PC-9 (cell line): ENCODE measurements around the gene RIPOR3. TPM values are rescaled to one million over a fixed set of nuclear protein-coding genes. Genes with fewer than 3 reads are reported as not detected.

Source experiments
- BruUV-seq: library from RNA; stranded (reverse); fragments of 400-500 nt; replicated peaks from 2 replicates; lab custom pipeline; 2021; lab: Mats Ljungman, UMichigan
- CTCF ChIA-PET: fragments of 300-600 bp; sonication (Branson Sonifier 250); formaldehyde crosslinking; loops from one replicate; lab custom pipeline; 2022; ENCODE audit warnings: antibody characterized with exemption; lab: Charles Lee
- POLR2A ChIA-PET: fragments of 300-600 bp; sonication (Branson Sonifier 250); formaldehyde crosslinking; loops from one replicate; lab custom pipeline; 2022; ENCODE audit warnings: antibody characterized with exemption; ENCODE audit not compliant: unreplicated experiment; lab: Charles Lee
- DNase-seq, 2 experiments: peaks; one replicate each; pipeline versions ENCODE4 v3.0.0 to v3.0.0-alpha.2; 2015 to 2022; ENCODE audit warnings: mixed read lengths in 1 of 2
- H2AFZ ChIP-seq: fragments of 200-600 bp; sonication (generic); 2 replicates; pipeline ENCODE4 v1.8.1; 2017; ENCODE audit warnings: antibody characterized with exemption
- H3F3A ChIP-seq: fragments of 200-600 bp; sonication (generic); 2 replicates; pipeline ENCODE4 v1.8.1; 2017; ENCODE audit warnings: antibody characterized with exemption, mild to moderate bottlenecking, low read depth; ENCODE audit not compliant: insufficient read depth
- H3K27ac ChIP-seq: fragments of 200-600 bp; sonication (generic); 2 replicates; pipeline ENCODE4 v1.6.1; 2016; ENCODE audit warnings: mixed run types
- H3K27me3 ChIP-seq: fragments of 200-600 bp; sonication (generic); 2 replicates; pipeline ENCODE4 v1.6.1; 2016; ENCODE audit warnings: low read depth, mixed run types; ENCODE audit not compliant: insufficient read depth
- H3K36me3 ChIP-seq: fragments of 200-600 bp; sonication (generic); 2 replicates; pipeline ENCODE4 v1.6.1; 2016; ENCODE audit warnings: low read depth, mixed run types
- H3K4me1 ChIP-seq: fragments of 200-600 bp; sonication (generic); replicated peaks from 2 replicates; pipeline ENCODE4 v1.6.1; 2016; ENCODE audit warnings: mixed run types; ENCODE audit not compliant: insufficient read depth
- H3K4me2 ChIP-seq: fragments of 200-600 bp; sonication (generic); 2 replicates; pipeline ENCODE4 v1.6.1; 2017; ENCODE audit warnings: mixed run types
- H3K4me3 ChIP-seq: fragments of 200-600 bp; sonication (generic); 2 replicates; pipeline ENCODE4 v1.6.1; 2016; ENCODE audit warnings: mixed run types
- H3K79me2 ChIP-seq: fragments of 200-600 bp; sonication (generic); 2 replicates; pipeline ENCODE4 v1.6.1; 2017; ENCODE audit warnings: low read depth, mixed run types
- H3K9me2 ChIP-seq: fragments of 200-600 bp; sonication (generic); 2 replicates; pipeline ENCODE4 v1.8.1; 2017; ENCODE audit warnings: mild to moderate bottlenecking; ENCODE audit not compliant: insufficient read depth
- H3K9me3 ChIP-seq: fragments of 200-600 bp; sonication (generic); 2 replicates; pipeline ENCODE4 v1.8.1; 2016; ENCODE audit warnings: low read depth; ENCODE audit not compliant: insufficient read depth
- H4K20me1 ChIP-seq: fragments of 200-600 bp; sonication (generic); 2 replicates; pipeline ENCODE4 v1.8.1; 2017; ENCODE audit not compliant: insufficient read depth
- EZH2 ChIP-seq: fragments of 200-600 bp; sonication (generic); IDR thresholded peaks from 2 replicates; pipeline ENCODE4 v1.8.0; 2017; ENCODE audit warnings: antibody characterized with exemption, low read depth
- intact Hi-C: fragments of 100-400 bp; cut with micrococcal nuclease; formaldehyde crosslinking; loops from one replicate; pipeline ENCODE4 v1.10.0; 2022; ENCODE audit not compliant: unreplicated experiment
- total RNA-seq: library from RNA; stranded (reverse); gene quantifications from 2 replicates; pipeline ENCODE4 v1.2.3, GENCODE V29; 2021
- TF ChIP-seq, protein P1 (sequence below): fragments of 200-600 bp; sonication (generic); conservative IDR thresholded peaks from 2 replicates; pipeline ENCODE4 v1.6.1; 2017; ENCODE audit warnings: mixed run types, antibody characterized with exemption, mild to moderate bottlenecking, moderate library complexity

Gene RIPOR3
- total RNA-seq, 1 experiment from 2014 or later, result 6.3 TPM

DNA sequence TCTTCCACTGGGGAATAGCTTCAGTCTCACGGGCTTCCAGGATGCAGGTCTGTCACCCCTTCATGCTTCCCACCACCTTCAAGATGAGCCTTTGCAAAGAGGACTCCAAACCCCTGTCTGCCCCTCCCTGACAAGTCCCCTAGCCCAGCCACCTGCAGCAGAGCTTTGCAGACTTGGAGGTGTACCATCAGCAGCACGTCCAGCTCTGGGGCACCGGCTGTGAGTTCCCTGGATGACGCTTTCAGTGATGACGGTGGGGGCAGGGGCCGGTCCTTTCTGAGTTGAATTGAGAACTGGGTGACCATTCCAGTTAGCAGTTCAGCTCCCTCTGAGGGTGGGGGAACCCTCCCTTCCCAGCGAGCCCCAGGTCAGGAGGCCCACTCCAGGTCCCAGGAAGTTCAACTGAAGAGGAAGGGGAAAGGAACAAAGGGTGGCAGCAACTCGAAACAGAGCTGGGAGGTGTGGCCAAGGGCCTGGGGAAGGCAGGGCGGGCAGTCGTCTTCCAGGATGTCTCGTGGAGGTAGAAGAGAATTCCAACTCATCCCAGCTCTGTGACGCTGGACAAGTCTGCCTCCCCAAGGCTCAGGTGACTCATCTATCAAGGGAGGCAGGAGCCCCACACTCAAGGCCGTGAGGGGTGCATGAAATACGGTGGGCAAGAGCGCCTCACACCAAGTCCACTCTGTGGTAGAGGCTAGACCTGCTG, 95.2 kb downstream of the RIPOR3 start:
- Histone ChIP-seq H3K36me3 (no peaks in the 10 kb centered on the region), H4K20me1 (no peaks in the 10 kb centered on the region), H3K9me2 (no peaks in the 10 kb centered on the region), H3K9me3 (no peaks in the 10 kb centered on the region), H3K4me2 (no peak overlapping the region), H3K27me3 (no peaks in the 10 kb centered on the region), H3K4me3 (no peak overlapping the region), H2AFZ (no peak overlapping the region), H3K27ac (no peak overlapping the region), H3F3A (peaks cover 8% of the 10 kb centered on the region), H3K4me1 (no peaks in the 10 kb centered on the region), H3K79me2 (no peaks in the 10 kb centered on the region)
- CTCF ChIA-PET, result interaction anchor here (0.6 to 1.6 kb wide), 2 partner anchors 39 to 153 kb away, joined by 3 to 6 read pairs; no protein-coding TSS in a partner anchor
- TF ChIP-seq, protein P1, sequence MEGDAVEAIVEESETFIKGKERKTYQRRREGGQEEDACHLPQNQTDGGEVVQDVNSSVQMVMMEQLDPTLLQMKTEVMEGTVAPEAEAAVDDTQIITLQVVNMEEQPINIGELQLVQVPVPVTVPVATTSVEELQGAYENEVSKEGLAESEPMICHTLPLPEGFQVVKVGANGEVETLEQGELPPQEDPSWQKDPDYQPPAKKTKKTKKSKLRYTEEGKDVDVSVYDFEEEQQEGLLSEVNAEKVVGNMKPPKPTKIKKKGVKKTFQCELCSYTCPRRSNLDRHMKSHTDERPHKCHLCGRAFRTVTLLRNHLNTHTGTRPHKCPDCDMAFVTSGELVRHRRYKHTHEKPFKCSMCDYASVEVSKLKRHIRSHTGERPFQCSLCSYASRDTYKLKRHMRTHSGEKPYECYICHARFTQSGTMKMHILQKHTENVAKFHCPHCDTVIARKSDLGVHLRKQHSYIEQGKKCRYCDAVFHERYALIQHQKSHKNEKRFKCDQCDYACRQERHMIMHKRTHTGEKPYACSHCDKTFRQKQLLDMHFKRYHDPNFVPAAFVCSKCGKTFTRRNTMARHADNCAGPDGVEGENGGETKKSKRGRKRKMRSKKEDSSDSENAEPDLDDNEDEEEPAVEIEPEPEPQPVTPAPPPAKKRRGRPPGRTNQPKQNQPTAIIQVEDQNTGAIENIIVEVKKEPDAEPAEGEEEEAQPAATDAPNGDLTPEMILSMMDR, result no peak
- TF ChIP-seq EZH2, result no peak
- POLR2A ChIA-PET, result interaction anchor here (0.5 to 0.6 kb wide), 7 partner anchors 134 to 449 kb away, joined by 3 to 6 read pairs (median 4); partner anchors contain the start of gene PARD6B
- intact Hi-C loops, result no loop called here
- DNase-seq, result peak in 1 of 2 experiments; percentile 51
- TSS peak; percentile 49 for BruUV-seq

DNA sequence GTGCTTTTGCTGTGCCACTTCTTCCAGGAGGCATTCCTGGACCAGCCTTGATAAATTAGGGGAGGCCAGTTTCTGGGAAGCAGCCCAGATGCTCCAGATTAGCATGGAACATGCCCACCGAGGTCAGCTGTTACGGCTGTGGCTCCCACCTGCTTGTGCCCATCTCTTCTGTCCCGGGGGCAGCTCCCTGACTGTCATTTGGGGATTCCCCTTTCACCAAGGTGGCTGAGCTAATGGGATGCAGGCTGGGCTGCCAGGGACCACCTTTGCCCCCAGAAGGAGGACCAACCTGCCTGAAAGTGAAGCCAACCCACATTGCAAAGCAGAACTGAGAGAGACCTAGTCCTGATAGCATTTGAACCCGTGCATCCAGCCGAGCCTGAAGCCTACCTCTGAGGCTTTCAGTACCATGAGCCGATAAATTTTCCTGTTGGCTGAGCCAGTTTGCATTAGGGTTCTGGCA, 95.9 kb downstream of the RIPOR3 start:
- no TSS peak for BruUV-seq
- H3K4me1 ChIP-seq, result no peaks in the 10 kb centered on the region

DNA sequence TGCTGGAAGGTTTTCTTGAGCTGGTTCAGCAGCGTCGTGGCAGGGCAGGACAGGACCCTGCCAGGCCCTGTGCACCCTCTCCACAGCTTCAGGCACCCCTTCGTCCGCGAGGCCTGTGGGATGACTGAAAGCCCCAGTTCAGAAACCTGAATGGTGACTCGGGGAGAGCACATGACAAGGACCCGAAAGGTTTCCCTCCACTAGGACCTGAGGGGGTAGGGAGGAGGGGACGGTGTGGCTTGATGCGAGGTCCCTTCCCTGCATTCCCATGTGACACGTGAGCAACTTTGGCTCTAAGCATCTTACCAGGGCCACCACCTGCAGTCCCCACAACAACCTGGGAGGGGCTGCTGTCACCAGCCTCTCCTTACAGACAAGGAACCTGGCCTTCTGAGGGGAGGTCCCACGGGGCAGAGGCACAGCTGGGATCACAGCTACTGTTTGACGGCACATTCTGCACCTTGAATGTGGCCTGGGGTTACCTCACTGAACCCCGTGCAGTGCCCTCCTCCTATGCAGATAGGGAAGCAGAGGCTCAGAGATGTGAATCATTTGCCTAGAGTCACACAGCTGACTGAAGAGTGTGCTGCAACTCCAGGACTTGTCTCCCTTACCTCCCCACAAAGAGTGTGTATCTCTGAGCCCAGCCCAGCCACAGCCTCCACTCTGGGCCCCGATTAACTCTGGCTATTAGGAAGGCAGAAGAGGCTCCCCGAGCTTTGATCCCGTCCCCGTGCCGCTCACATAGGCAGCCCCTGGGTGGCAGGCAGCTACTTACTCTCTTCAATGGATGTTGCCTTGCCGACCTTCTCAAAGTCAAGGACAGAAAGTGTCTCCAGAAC, 96.5 kb downstream of the RIPOR3 start:
- Histone ChIP-seq H4K20me1 (no peaks in the 10 kb centered on the region), H3K36me3 (no peaks in the 10 kb centered on the region), H3F3A (peaks cover 3% of the 10 kb centered on the region), H3K9me3 (no peaks in the 10 kb centered on the region), H3K27ac (no peak overlapping the region), H2AFZ (no peak overlapping the region), H3K4me3 (no peak overlapping the region), H3K79me2 (no peaks in the 10 kb centered on the region), H3K4me2 (no peak overlapping the region), H3K27me3 (no peaks in the 10 kb centered on the region), H3K4me1 (no peaks in the 10 kb centered on the region), H3K9me2 (no peaks in the 10 kb centered on the region)
- CTCF ChIA-PET, result interaction anchor here (0.6 kb wide), 1 partner anchor 178 kb away, joined by 4 read pairs; no protein-coding TSS in a partner anchor
- no peak for TF ChIP-seq EZH2
- no peak for DNase-seq
- no TSS peak for BruUV-seq
- POLR2A ChIA-PET, result no interaction called here
- intact Hi-C loops, result no loop called here

More for the DNA sequence above, 95.9 kb downstream of the RIPOR3 start:
- Histone ChIP-seq H3K9me2 (no peaks in the 10 kb centered on the region), H3K79me2 (no peaks in the 10 kb centered on the region), H3K9me3 (no peaks in the 10 kb centered on the region), H3F3A (peaks cover 6% of the 10 kb centered on the region), H2AFZ (no peak overlapping the region), H3K27ac (no peak overlapping the region), H3K36me3 (no peaks in the 10 kb centered on the region), H4K20me1 (no peaks in the 10 kb centered on the region), H3K4me2 (no peak overlapping the region), H3K4me3 (no peak overlapping the region), H3K27me3 (no peaks in the 10 kb centered on the region)
- intact Hi-C loops, result no loop called here
- no peak for DNase-seq
- TF ChIP-seq, protein P1, result no peak
- no peak for TF ChIP-seq EZH2
- ChIA-PET POLR2A (interaction anchor here (0.6 kb wide), 1 partner anchor 136 kb away, joined by 3 read pairs; the partner anchor contains the start of gene PARD6B), CTCF (interaction anchor here (1.6 kb wide), 1 partner anchor 154 kb away, joined by 6 read pairs; no protein-coding TSS in a partner anchor)
